ENCODE results near the gene GRK4. TPM values are rescaled to one million over a fixed set of nuclear protein-coding genes. Genes with fewer than 3 reads are reported as not detected.

GRK4 gene
- total and polyA plus RNA-seq, 2 of the 8 experiments (the other 6 are each of a cell fraction or from before 2014, with no cell fraction given) = 0.77 to 1.8 TPM

- H2BK120ac ChIP-seq (replicated peaks; ENCODE audit: low read depth, low read length) = no peak overlapping the region
- H3K14ac ChIP-seq (ENCODE audit: insufficient read length) = no peak overlapping the region
- no peak overlapping the region for H3K4ac ChIP-seq (replicated peaks; ENCODE audit: insufficient read length, low read depth, low read length)
- no peak overlapping the region for H2BK5ac ChIP-seq (ENCODE audit: low read depth, low read length)
- no peaks in the 10 kb centered on the region for H4K20me1 ChIP-seq (replicated peaks in 1 of 2; ENCODE audit: control insufficient read depth in 1 of 2, insufficient read depth in 2 of 2, low read length in 2 of 2)
- no peak overlapping the region for H3K56ac ChIP-seq (replicated peaks; ENCODE audit: insufficient read length, low read depth, low read length)
- peak; percentile 49 to 51; a peak in 3 of 4 replicates for TF ChIP-seq RAD21 (IDR thresholded peaks at IDR 0.05 in 1 of 2, conservative IDR thresholded peaks at IDR 0.05 in 1 of 2; ENCODE audit: low read depth in 2 of 2, low read length in 2 of 2)
- TF ChIP-seq, protein P1, sequence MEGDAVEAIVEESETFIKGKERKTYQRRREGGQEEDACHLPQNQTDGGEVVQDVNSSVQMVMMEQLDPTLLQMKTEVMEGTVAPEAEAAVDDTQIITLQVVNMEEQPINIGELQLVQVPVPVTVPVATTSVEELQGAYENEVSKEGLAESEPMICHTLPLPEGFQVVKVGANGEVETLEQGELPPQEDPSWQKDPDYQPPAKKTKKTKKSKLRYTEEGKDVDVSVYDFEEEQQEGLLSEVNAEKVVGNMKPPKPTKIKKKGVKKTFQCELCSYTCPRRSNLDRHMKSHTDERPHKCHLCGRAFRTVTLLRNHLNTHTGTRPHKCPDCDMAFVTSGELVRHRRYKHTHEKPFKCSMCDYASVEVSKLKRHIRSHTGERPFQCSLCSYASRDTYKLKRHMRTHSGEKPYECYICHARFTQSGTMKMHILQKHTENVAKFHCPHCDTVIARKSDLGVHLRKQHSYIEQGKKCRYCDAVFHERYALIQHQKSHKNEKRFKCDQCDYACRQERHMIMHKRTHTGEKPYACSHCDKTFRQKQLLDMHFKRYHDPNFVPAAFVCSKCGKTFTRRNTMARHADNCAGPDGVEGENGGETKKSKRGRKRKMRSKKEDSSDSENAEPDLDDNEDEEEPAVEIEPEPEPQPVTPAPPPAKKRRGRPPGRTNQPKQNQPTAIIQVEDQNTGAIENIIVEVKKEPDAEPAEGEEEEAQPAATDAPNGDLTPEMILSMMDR (IDR thresholded peaks at IDR 0.05; ENCODE audit: control extremely low read depth in 1 of 3, insufficient read depth in 1 of 3, low read depth in 1 of 3, low read length in 3 of 3) = peak; percentile 31 to 48 (median 37); a peak in 3 of 4 replicates
- no peak for TF ChIP-seq GABPA (IDR thresholded peaks at IDR 0.05; ENCODE audit: borderline replicate concordance, insufficient read depth, low read length)
- no peak for TF ChIP-seq CBX8 (IDR thresholded peaks at IDR 0.05; ENCODE audit: borderline replicate concordance, low read depth, low read length)
- H2AK5ac ChIP-seq (ENCODE audit: low read depth, low read length) = no peak overlapping the region
- no peak overlapping the region for H2BK12ac ChIP-seq (ENCODE audit: low read depth, low read length)
- WGBS, 2 experiments (ENCODE audit: extremely low coverage in 1 of 2, insufficient coverage in 1 of 2, insufficient read length in 1 of 2, insufficient replicate concordance in 2 of 2, low coverage in 1 of 2, low lambda C conversion rate in 2 of 2, missing lambda C conversion rate in 1 of 2) = 83% methylated on average over 7 of the region's 7 CpGs; no CpG with 5 or more reads in 1 of the 2 experiments
- no peaks in the 10 kb centered on the region for H3K23me2 ChIP-seq (ENCODE audit: low read depth, low read length)
- no peaks in the 10 kb centered on the region for H3K27me3 ChIP-seq (replicated peaks in 1 of 4; ENCODE audit: control insufficient read depth in 3 of 4, extremely low read depth in 1 of 4, insufficient read depth in 3 of 4, low read length in 3 of 4)
- no peak overlapping the region for H3K4me2 ChIP-seq (ENCODE audit: insufficient read depth in 1 of 2, low read depth in 2 of 2, low read length in 2 of 2)
- no peak for DNase-seq (ENCODE audit: low read depth in 1 of 2, low spot score in 2 of 2)
- no peaks in the 10 kb centered on the region for H3K9me3 ChIP-seq (ENCODE audit: insufficient read depth in 2 of 2, low read depth in 1 of 2, low read length in 1 of 2)
- no peaks in the 10 kb centered on the region for H3K36me3 ChIP-seq (ENCODE audit: control insufficient read depth in 2 of 4, insufficient read depth in 4 of 4, low read length in 3 of 4)
- H4K91ac ChIP-seq (replicated peaks; ENCODE audit: insufficient read length, low read length) = no peak overlapping the region
- H4K5ac ChIP-seq (ENCODE audit: insufficient read length, low read depth, low read length) = no peak overlapping the region
- H3K4me1 ChIP-seq (replicated peaks in 1 of 4; ENCODE audit: control insufficient read depth in 3 of 4, insufficient read depth in 4 of 4, low read length in 3 of 4) = no peaks in the 10 kb centered on the region
- no peaks in the 10 kb centered on the region for H3K79me2 ChIP-seq (ENCODE audit: control insufficient read depth in 1 of 2, insufficient read depth in 2 of 2, low read length in 2 of 2)
- no peak overlapping the region for H2BK20ac ChIP-seq (ENCODE audit: low read length)
- no peaks in the 10 kb centered on the region for H3K79me1 ChIP-seq (ENCODE audit: low read depth, low read length)
- H3K18ac ChIP-seq (ENCODE audit: extremely low read depth, low read length) = no peak overlapping the region
- H2BK15ac ChIP-seq (ENCODE audit: low read length) = no peak overlapping the region
- no peak overlapping the region for H4K8ac ChIP-seq (ENCODE audit: extremely low read depth, insufficient read depth, low read length)
- H3K4me3 ChIP-seq (ENCODE audit: extremely low read depth in 1 of 4, insufficient read depth in 2 of 4, low read depth in 3 of 4, low read length in 4 of 4) = no peak overlapping the region
- ChIA-PET CTCF (ENCODE audit: partially characterized antibody) (interaction anchor here (0.6 to 7.4 kb wide), 11 partner anchors 10 to 561 kb away, joined by 3 to 89 read pairs (median 4); no protein-coding TSS in a partner anchor), POLR2A (ENCODE audit: partially characterized antibody) (interaction anchor here (0.6 to 0.9 kb wide), 3 partner anchors 36 to 66 kb away, joined by 3 to 4 read pairs (median 3); partner anchors contain the start of gene GRK4)
- H3K23ac ChIP-seq (ENCODE audit: insufficient read length) = no peak overlapping the region
- H3K27ac ChIP-seq (ENCODE audit: low read depth, low read length) = no peak overlapping the region
- H2AFZ ChIP-seq (ENCODE audit: low read length) = no peak overlapping the region
- H3K9ac ChIP-seq (replicated peaks in 1 of 4; ENCODE audit: extremely low read depth in 1 of 4, low read depth in 3 of 4, low read length in 3 of 4) = no peak overlapping the region
- no peak for FAIRE-seq
Measured at GRCh38 chr4:3009422-3009821, 46.1 kb downstream of the GRK4 start.
